Measurements from ENCODE around the gene INPP5F.

DNA sequence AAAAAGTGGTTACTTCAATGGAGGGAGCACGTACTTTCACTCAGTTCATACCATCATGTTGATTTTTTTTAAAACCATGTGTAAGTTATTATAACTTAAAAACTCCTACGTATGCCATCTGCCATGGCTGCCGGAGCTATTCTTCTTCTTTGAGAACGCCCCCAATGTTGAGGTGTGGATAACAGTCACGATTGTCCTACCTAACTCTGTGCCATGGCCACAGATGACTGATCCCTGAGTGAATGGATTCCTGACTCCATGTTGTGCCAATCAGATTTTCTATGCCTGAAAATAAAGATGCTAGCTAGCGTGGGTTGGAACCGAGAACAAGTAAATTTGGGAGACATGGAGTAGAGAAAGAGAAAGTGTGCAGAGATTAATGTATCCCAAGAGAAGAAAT is 141.5 kb downstream of the INPP5F start:
- TF ChIP-seq CTCF (IDR thresholded peaks at IDR 0.05; ENCODE audit: insufficient read depth, low read length, poor library complexity, severe bottlenecking), result no peak
- TF ChIP-seq EZH2phosphoT487 (conservative IDR thresholded peaks at IDR 0.05; ENCODE audit: low read length), result no peak

Data from SU-DHL-6 (cell line).